ENCODE data around the gene ACKR2.
"Not testable (repeated sequence)": the region's sequence is repeated elsewhere in the genome, so short reads cannot be mapped to it uniquely, and the experiment has no call there.

The ACKR2 gene

GRCh38 chr3:42807929-42808328 is 1.3 kb upstream of the ACKR2 start:
- DNase-seq, result no peak
- TF ChIP-seq GATA1 (IDR thresholded peaks at IDR 0.05; ENCODE audit: low read depth, low read length) (no peak), POLR2A (IDR thresholded peaks at IDR 0.05; ENCODE audit: low read length) (no peak)

DNA sequence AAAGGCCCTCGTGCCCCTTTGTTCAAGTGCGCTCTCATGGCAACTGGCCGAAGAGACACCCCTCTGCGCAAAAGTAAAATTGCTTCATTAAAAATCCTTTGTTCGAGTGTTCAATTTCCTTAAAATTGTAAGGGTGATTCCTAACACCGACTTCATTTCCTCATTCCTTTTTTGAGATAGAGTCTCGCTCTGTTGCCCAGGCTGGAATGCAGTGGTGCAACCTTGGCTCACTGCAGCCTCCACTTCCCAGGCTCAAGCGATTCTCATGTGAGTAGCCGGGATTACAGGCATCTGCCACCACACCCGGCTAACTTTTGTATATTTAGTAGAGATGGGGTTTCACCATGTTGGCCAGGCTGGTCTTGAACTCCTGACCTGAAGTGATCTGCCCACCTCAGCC is 1.5 kb downstream of the ACKR2 start:
- DNase-seq, result not testable (repeated sequence)

- DNase-seq, result peak; percentile 28 to 31
Observed at GRCh38 chr3:42811118-42811883, 2.1 kb downstream of the ACKR2 start.

DNA sequence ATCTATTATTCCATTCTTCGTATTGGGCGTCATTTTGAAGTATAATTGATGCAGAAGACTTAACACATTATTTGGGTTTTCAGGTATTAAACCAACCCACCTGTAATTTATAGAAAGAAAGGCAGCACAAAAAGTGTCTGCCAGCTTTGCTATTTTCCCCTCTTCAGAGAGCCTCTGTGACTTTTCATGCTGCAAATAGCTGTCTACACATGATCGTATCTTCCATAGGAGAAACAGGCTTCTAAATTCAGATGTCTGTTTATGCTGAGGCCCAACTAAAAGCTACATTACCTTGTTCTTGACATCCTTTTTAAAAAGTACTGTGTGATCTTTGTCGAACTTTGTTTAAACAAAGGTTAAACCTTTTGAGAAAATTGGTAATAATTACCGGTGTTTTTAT is 5.0 kb downstream of the ACKR2 start:
- no peak for TF ChIP-seq GATA1 (IDR thresholded peaks at IDR 0.05; ENCODE audit: low read depth, low read length)
- TF ChIP-seq POLR2A (IDR thresholded peaks at IDR 0.05; ENCODE audit: low read length), result no peak
- no peak for DNase-seq

- no peak for TF ChIP-seq POLR2A (IDR thresholded peaks at IDR 0.05; ENCODE audit: low read length)
- no peak for TF ChIP-seq GATA1 (IDR thresholded peaks at IDR 0.05; ENCODE audit: low read depth, low read length)
- DNase-seq, result peak; percentile 91 to 93
Observed at GRCh38 chr3:42814914-42815507, 5.8 kb downstream of the ACKR2 start.

DNA sequence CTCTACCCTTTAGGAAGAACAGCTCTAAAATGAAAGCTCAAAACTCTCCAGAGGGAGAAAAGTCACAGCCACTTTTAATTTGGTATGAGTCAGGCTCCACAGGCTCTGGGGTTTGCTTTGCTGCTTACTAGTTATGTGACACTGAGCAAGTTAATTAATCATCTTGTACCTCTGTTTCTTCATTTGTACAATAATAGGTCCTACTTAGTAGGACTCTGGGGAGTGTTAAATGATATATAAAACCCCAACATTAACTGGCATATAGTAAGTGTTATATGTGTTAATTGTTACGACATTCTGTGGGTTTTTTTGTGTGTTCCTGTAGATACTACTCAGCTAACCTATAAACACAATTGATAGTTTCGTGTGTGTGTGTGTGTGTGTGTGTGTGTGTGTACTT is 6.6 kb downstream of the ACKR2 start:
- TF ChIP-seq GATA1 (IDR thresholded peaks at IDR 0.05; ENCODE audit: low read depth, low read length), result no peak
- TF ChIP-seq POLR2A (IDR thresholded peaks at IDR 0.05; ENCODE audit: low read length), result no peak

DNA sequence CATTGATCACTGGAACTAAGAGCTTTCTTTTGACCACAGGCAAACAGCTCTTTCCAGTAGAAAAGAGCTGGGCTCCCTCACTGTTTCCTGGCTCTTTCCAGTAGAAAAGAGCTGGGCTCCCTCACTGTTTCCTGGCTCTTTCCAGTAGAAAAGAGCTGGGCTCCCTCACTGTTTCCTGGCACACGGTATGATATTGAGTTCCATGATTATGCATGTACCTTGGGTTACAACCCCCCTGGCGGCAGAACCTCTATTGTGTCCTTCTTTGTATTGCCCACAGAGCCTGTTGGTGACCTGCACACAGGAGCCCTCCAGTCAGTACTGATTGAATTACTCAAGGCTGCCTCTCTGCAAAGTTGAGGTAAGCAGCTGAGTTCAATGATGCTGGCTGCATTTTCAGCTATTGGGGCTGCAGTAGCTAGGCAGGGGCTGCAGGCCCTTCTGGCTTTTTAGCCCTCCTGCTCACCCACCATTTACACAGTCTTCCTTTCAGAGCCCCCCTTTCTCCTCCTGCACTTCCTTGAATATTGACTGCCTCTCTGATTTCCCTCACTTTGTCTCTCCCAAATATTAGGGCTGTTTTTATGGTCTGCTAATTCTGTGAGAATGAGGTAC is 10.2 kb downstream of the ACKR2 start:
- TF ChIP-seq GATA1 (IDR thresholded peaks at IDR 0.05; ENCODE audit: low read depth, low read length), result no peak
- no peak for TF ChIP-seq POLR2A (IDR thresholded peaks at IDR 0.05; ENCODE audit: low read length)
- DNase-seq, result peak in 1 of 2 experiments; percentile 17

More for the DNA sequence above, 6.6 kb downstream of the ACKR2 start:
- DNase-seq, result peak in 1 of 2 experiments; percentile 54

DNA sequence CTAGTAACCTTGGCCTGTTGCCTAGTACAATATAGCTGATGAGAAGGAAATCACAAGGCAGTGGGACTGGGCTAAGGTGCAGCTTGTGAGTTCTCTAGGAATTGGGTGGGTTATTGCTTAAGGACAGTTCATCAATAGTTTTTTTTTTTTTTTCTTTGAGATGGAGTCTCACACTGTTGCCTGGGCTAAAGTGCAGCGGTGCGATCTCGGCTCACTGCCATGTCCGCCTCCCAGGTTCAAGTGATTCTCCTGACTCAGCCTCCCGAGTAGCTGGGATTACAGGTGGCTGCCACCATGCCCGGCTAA is 11.5 kb downstream of the ACKR2 start:
- TF ChIP-seq POLR2A (IDR thresholded peaks at IDR 0.05; ENCODE audit: low read length) (no peak), GATA1 (IDR thresholded peaks at IDR 0.05; ENCODE audit: low read depth, low read length) (no peak)
- no peak for DNase-seq

DNA sequence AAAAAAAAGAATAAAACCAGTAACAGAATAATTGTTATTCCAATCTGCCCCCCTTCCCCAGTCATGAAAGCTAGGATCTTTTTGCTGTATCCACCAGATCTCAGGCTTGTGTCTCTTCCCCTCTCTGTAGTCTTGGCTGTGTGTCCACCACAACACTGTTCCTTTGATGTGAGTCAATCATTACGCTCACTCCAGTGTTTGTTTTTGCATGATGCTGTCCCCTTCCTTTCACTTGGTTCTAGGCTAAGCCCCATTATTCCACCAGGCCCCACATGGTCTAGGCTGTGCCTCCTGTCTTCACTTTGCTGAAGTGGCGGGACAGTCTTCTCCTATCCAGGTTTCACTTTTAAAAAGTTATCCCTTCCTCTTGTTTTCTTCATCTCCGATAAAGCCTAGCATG is 13.6 kb downstream of the ACKR2 start:
- TF ChIP-seq GATA1 (IDR thresholded peaks at IDR 0.05; ENCODE audit: low read depth, low read length) (no peak), POLR2A (IDR thresholded peaks at IDR 0.05; ENCODE audit: low read length) (no peak)
- no peak for DNase-seq

- no peak for DNase-seq
- no peak for TF ChIP-seq GATA1 (IDR thresholded peaks at IDR 0.05; ENCODE audit: low read depth, low read length)
- no peak for TF ChIP-seq POLR2A (IDR thresholded peaks at IDR 0.05; ENCODE audit: low read length)
Observed at GRCh38 chr3:42823351-42823750, 14.1 kb downstream of the ACKR2 start.

- TF ChIP-seq GATA1 (IDR thresholded peaks at IDR 0.05; ENCODE audit: low read depth, low read length) (no peak), POLR2A (IDR thresholded peaks at IDR 0.05; ENCODE audit: low read length) (no peak)
Observed at GRCh38 chr3:42826141-42826540, 16.9 kb downstream of the ACKR2 start.

DNA sequence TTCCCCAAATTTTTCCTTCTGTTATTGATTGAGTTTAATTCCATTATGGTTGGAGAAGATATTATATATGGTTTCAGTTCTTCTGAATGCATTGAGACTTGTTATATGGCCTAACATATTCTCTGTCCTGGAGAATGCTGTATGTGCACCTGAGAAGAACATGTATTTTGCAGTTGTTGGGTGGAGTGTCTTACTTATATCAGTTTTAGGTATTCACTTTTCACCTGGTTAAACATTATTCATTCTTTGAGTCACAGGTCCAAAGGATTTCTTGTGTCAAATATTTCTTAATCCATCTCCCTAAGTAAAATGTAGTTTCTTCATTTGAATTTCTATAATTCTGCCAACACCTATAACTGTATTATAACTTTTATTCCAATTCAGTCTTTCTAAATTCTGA is 17.8 kb downstream of the ACKR2 start:
- no peak for DNase-seq
- TF ChIP-seq GATA1 (IDR thresholded peaks at IDR 0.05; ENCODE audit: low read depth, low read length) (no peak), POLR2A (IDR thresholded peaks at IDR 0.05; ENCODE audit: low read length) (no peak)

More at GRCh38 chr3:42826141-42826540, 16.9 kb downstream of the ACKR2 start:
- DNase-seq, result no peak

DNA sequence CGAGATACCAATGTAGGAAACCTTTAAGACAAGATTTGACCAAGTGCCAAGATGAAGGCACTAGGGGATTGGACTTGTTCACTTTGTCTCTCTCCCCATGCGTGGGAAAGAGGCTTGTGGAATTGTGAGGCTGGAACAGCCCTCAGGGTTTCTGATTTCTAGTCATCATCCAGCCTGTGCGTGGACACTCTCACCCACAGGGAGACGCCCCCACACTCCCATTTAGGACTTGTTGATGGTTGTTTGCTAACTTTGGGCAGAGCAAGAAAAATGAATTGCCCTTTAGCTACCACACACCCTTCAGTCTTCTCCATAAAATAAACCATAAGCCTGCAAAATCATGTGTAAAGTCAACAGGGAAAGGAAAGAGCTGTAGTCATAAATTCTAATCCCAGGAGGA is 18.4 kb downstream of the ACKR2 start:
- TF ChIP-seq GATA1 (IDR thresholded peaks at IDR 0.05; ENCODE audit: low read depth, low read length) (no peak), POLR2A (IDR thresholded peaks at IDR 0.05; ENCODE audit: low read length) (no peak)
- no peak for DNase-seq

- TF ChIP-seq GATA1 (IDR thresholded peaks at IDR 0.05; ENCODE audit: low read depth, low read length) (no peak), POLR2A (IDR thresholded peaks at IDR 0.05; ENCODE audit: low read length) (no peak)
- no peak for DNase-seq
Observed at GRCh38 chr3:42829083-42829627, 19.9 kb downstream of the ACKR2 start.

Measured in erythroblast (primary cell).